ENCODE data around the gene OLFM1.

OLFM1 gene

GRCh38 chr9:135090547-135090946 is 3.1 kb downstream of the OLFM1 start:
- DNase-seq: no peak

DNA sequence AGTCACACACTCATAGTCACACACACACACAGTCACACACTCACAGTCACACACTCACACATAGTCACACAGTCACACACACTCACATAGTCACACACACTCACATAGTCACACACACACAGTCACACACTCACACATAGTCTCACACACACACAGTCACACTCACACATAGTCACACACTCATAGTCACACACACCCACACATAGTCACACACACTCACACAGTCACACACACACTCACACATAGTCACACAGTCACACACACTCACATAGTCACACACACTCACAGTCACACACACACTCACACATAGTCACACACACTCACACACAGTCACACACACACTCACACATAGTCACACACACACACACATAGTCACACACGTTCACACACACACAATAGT is 4.1 kb downstream of the OLFM1 start:
- DNase-seq: no peak

- DNase-seq: no peak
These were observed 5.6 kb downstream of the OLFM1 start for GRCh38 chr9:135093111-135093510.

- no peak for DNase-seq
These were observed 6.6 kb downstream of the OLFM1 start for GRCh38 chr9:135093911-135094584.

- DNase-seq: no peak
These were observed 8.3 kb downstream of the OLFM1 start for GRCh38 chr9:135095470-135096407.

- DNase-seq: no peak
These were observed 9.0 kb downstream of the OLFM1 start for GRCh38 chr9:135096408-135096895.

- DNase-seq: no peak
These were observed 11.1 kb downstream of the OLFM1 start for GRCh38 chr9:135098400-135099105.

DNA sequence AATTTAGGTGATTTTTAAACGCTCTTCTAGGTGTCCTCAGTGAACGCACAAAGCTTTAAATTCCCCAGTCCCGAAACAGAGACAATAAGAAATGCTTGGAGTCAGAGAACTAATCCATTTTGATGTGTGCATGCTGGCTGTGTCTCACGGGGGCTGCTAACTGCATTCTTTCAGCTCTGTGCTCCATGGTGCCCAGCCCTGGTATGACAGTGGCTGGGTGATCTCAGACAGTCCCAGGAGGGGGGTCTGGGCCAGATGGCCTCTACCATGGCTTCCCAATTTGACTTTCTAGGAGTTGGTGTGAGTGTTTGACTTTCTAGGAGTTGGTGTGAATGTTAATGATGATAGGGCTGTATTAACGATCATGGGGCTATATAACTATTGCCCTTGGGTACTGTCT is 12.1 kb downstream of the OLFM1 start:
- DNase-seq: no peak

- no peak for DNase-seq
These were observed 12.8 kb downstream of the OLFM1 start for GRCh38 chr9:135100241-135100681.

DNA sequence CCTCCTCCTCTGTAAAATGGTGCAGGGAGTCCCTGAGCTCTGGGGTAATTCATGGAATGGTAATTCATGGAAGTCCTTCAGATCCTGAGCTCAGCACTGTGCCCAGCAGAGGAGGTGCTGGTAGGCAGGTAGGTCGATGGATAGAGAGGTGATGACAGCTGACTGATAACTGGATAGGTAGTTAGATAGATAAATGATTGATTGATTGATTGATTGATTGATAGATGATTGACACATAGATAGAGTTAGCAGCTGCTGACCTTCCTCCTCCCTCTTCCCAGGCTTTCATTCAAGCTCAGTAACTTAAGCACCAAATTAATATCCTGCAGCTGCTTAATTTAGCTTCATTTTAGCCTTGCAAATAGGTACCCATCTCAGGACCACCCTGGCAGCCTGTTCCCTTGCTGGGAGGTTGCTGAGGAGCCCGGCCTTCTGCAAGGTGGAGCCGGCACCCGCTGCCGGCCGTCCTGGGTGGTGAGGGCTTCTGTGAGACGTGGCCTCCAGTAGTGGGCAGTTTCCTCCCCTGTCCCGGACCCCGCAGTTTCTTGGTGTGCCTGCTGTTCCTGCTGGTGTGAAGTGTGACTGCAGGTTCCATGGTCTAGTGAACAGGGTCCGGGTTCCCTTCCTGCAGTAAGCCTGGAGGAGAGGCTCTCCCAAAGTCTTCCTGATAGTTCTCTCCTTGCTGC is 13.4 kb downstream of the OLFM1 start:
- DNase-seq: no peak

DNA sequence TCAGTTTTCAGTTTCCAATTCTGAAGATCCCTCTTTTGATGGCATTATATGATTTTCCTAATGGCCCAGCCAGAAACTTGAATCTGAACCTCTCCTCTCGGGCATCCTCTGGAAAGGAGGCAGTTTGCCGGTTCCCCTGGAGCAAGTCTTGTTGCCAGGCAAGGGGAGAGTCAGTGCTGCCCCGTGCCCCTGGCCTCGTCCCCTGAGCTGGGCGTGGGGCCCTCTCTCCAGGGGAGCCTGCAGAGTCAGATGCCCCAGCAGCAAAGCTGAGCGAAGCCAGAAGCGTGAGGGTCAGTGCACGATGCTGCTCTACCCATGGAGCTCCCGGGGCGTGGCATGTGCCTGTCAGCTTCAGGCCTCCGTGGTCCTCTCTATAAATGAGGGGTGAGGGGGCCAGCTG is 14.0 kb downstream of the OLFM1 start:
- DNase-seq: no peak

DNA sequence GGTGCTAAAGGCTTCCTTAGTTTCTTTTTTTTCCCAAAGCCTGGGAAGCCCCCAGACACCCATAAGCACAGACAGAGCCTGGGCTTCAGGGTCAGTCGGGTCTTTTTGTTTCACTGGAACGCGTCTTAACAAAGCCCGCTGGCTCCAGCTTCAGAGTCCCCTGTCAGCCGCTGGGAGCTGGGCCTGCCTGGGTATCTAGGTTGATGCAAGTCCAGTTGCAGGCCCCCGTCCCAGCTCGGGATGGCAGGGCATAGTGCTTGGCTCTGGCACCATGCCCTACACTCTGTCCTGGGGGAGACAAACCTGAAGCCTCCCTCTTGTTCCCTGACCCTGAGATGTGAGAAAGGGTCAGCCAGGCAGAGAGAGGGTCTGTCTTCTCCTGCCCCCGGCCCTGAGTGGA is 14.5 kb downstream of the OLFM1 start:
- DNase-seq: no peak

DNA sequence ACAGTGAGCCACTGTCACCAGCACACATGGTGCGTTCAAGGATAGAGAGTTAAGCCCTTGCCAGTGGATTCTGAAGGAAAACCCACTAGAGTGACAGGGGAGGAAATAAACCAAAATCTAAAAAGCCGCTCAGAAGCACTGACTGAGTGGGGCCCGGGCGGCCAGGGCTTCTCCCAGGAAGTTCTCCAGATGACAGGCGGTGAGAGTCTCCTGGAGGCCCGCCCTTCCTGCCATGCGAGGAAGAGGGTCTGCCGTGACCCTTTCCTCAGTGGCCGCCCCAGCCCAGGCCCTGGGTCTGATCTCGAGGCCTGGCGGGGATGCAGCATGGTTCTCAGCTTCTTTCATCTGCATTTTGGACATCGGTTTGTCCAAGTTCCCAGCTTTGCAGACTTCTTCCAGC is 14.9 kb downstream of the OLFM1 start:
- no peak for DNase-seq

DNA sequence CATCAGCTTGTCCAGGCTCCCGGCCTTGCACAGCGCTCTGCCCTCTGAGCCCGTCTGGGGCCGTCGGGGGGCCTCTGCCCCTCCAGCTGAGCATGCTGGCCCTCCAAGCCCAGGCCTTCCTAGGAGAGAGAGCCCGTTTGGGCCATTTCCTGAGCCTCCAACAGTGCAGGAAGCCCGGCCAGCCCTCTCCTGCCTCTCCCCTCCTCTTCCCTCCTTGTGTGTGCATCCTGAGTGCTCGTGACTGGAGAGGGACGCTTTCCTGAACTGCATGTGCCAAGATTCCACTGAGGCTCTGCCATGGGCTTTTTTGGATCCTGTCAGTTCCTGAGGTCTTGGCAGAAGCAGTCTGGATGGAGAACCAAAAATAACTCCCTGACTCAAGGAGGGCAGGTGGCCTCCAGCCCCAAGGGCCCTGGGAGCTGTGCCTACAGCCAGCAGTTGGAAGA is 15.6 kb downstream of the OLFM1 start:
- no peak for DNase-seq

GRCh38 chr9:135103931-135104639 is 16.6 kb downstream of the OLFM1 start:
- DNase-seq: no peak

DNA sequence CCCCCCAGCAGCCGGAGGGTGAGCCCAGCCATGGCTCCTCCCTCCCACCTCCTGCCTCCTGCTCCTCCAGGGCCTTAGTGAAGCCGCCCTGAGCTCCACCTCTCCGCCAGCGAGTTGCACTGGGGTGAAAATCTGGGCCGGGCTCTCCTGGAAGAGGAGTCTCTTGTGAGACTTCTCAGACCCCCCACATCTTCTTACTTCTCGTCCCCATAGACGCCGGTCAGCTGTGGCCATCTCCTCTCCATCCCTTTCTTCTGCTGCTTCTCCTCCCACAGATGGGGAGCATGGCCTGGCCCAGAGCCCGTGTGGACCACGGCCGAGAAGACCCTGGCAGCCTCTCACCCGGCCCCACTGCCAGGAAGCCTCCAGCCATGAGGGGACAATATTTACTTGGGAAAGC is 17.3 kb downstream of the OLFM1 start:
- DNase-seq: no peak

DNA sequence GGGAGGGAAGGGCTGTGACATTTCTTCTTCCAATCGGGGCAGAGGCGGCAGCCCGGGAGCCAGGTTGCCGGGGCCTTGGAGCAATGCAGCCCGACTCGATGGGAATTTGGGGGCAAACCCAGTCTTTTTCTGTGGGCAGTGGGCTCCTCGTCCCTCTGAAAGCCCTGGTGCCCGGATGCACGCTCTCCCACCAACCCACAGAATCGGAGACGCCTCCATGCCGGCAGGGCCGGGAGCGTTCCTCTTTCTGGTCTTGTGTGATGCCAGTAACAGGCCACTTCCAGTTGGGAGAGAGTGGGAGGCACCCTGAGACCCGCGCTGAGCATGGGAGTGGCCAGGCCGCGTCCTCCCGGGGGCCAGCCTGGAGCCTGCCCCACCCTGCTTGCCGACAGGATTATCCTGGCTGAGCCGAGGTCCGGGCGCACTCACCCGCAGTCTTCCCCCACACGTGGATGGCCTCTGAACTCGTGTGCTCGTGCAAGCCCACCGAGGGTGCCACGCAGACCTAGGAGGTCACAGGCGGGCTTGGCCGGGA is 17.8 kb downstream of the OLFM1 start:
- no peak for DNase-seq

- DNase-seq: no peak
These were observed 18.5 kb downstream of the OLFM1 start for GRCh38 chr9:135105938-135106491.

DNA sequence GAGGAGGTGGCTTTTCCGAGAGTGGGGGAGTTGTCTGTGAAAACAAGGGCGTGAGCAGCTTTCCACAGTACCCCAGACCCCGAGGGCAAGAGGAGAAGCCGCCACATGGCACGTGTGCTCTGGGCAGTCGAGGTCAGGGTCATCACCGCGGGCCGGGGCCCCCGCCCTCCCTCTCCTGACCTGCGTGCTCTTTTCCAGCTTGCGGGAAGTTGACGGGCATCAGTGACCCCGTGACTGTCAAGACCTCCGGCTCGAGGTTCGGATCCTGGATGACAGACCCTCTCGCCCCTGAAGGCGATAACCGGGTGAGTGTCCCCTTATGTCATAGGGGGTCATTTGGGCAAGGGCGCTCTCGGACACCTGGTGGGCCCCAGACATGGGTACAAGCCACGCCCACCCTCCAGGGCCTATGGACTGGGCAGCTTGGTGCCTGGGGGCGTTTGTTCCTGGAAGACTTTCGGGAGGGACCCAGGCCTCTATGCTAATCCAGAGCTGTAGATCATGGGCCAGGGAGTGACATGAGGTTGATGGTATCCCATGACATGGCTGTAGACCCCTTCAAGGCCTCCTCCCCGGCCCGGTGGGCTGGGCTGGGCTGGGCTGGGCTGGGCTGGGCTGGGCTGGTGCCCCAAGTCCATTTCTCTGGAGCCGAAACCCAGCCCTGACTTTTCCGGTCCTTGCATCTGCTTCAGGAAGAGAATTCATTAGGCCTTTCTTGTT is 19.2 kb downstream of the OLFM1 start:
- DNase-seq: no peak

- no peak for DNase-seq
These were observed 20.2 kb downstream of the OLFM1 start for GRCh38 chr9:135107581-135108235.

Measured in GF-D8 (cell line).